IPS DF 6.9 (cell line): ENCODE data around the gene PABPN1L.

Experiments
- DNase-seq: peaks from one replicate; pipeline ENCODE4 v3.0.0-alpha.2; 2013; ENCODE audit warnings: low read depth, low spot score
- H3K27ac ChIP-seq: one replicate; pipeline ENCODE4 v1.5.1; 2013; ENCODE audit warnings: low read length, control low read depth
- H3K27me3 ChIP-seq: 2 replicates; pipeline ENCODE4 v1.6.1; 2013; ENCODE audit warnings: mild to moderate bottlenecking, low read length; ENCODE audit not compliant: control insufficient read depth, insufficient read depth
- H3K36me3 ChIP-seq: 2 replicates; pipeline ENCODE4 v1.6.1; 2013; ENCODE audit warnings: low read length; ENCODE audit not compliant: control insufficient read depth, insufficient read depth
- H3K4me1 ChIP-seq: 2 replicates; pipeline ENCODE4 v1.6.1; 2013; ENCODE audit warnings: low read length; ENCODE audit not compliant: control insufficient read depth, insufficient read depth
- H3K4me3 ChIP-seq: 2 replicates; pipeline ENCODE4 v1.5.1; 2013; ENCODE audit warnings: mild to moderate bottlenecking, low read length
- H3K9me3 ChIP-seq: 2 replicates; pipeline ENCODE4 v1.6.1; 2013; ENCODE audit warnings: low read length, inconsistent platforms; ENCODE audit not compliant: control insufficient read depth, insufficient read depth
- WGBS: extraction: QIAGEN DNeasy Blood & Tissue Kit; methylation state at CpG from one replicate; pipeline ENCODE4 v1.1.7; 2013; ENCODE audit warnings: mixed read lengths, missing lambda C conversion rate; ENCODE audit not compliant: insufficient read length, insufficient coverage; 5-methylcytosine and 5-hydroxymethylcytosine counted together

The PABPN1L gene

GRCh38 chr16:88819126-88819525, 47.3 kb downstream of the PABPN1L start:
- no peaks in the 10 kb centered on the region for H3K4me1 ChIP-seq
- H3K9me3 ChIP-seq: no peaks in the 10 kb centered on the region
- no peak overlapping the region for H3K4me3 ChIP-seq
- no peak for DNase-seq
- no peaks in the 10 kb centered on the region for H3K27me3 ChIP-seq
- H3K36me3 ChIP-seq: no peaks in the 10 kb centered on the region; the same call in 1 of the 2 replicates
- no peak overlapping the region for H3K27ac ChIP-seq
- no CpG with 5 or more reads among the region's 16 CpGs for WGBS

GRCh38 chr16:88818575-88818874, 47.9 kb downstream of the PABPN1L start:
- Histone ChIP-seq H3K9me3 (no peaks in the 10 kb centered on the region), H3K27me3 (no peaks in the 10 kb centered on the region), H3K36me3 (no peaks in the 10 kb centered on the region; the same call in 1 of the 2 replicates), H3K4me3 (no peak overlapping the region), H3K4me1 (no peaks in the 10 kb centered on the region), H3K27ac (no peak overlapping the region)
- no CpG with 5 or more reads among the region's 18 CpGs for WGBS
- DNase-seq: no peak

GRCh38 chr16:88817785-88818574, 48.5 kb downstream of the PABPN1L start:
- no peak overlapping the region for H3K4me3 ChIP-seq
- DNase-seq: no peak
- no peaks in the 10 kb centered on the region; the same call in 1 of the 2 replicates for H3K36me3 ChIP-seq
- no peaks in the 10 kb centered on the region for H3K4me1 ChIP-seq
- H3K27ac ChIP-seq: no peak overlapping the region
- no peaks in the 10 kb centered on the region for H3K27me3 ChIP-seq
- no CpG with 5 or more reads among the region's 40 CpGs for WGBS
- H3K9me3 ChIP-seq: no peaks in the 10 kb centered on the region

- Histone ChIP-seq H3K4me1 (no peaks in the 10 kb centered on the region), H3K4me3 (no peak overlapping the region), H3K27me3 (no peaks in the 10 kb centered on the region), H3K27ac (no peak overlapping the region), H3K9me3 (no peaks in the 10 kb centered on the region), H3K36me3 (no peaks in the 10 kb centered on the region; the same call in 1 of the 2 replicates)
- no CpG with 5 or more reads among the region's 41 CpGs for WGBS
- no peak for DNase-seq
Observed at GRCh38 chr16:88816736-88817535, 49.5 kb downstream of the PABPN1L start.

- no peak for DNase-seq
- H3K4me3 ChIP-seq: no peak overlapping the region
- no peaks in the 10 kb centered on the region for H3K36me3 ChIP-seq
- H3K9me3 ChIP-seq: no peaks in the 10 kb centered on the region
- no peak overlapping the region for H3K27ac ChIP-seq
- no CpG with 5 or more reads among the region's 19 CpGs for whole genome bisulfite sequencing
- no peaks in the 10 kb centered on the region for H3K4me1 ChIP-seq
- H3K27me3 ChIP-seq: no peaks in the 10 kb centered on the region
Observed at GRCh38 chr16:88815901-88816589, 50.4 kb downstream of the PABPN1L start.

GRCh38 chr16:88815227-88815626, 51.2 kb downstream of the PABPN1L start:
- Histone ChIP-seq H3K36me3 (no peaks in the 10 kb centered on the region; the same call in 1 of the 2 replicates), H3K9me3 (no peaks in the 10 kb centered on the region), H3K27me3 (no peaks in the 10 kb centered on the region), H3K27ac (no peak overlapping the region), H3K4me1 (peaks cover under 1% of the 10 kb centered on the region; the same call in 1 of the 2 replicates), H3K4me3 (no peak overlapping the region)
- DNase-seq: no peak
- WGBS: no CpG with 5 or more reads among the region's 10 CpGs

- peaks cover 11% of the 10 kb centered on the region for H3K36me3 ChIP-seq
- H3K27me3 ChIP-seq: no peaks in the 10 kb centered on the region
- no peaks in the 10 kb centered on the region for H3K9me3 ChIP-seq
- H3K4me3 ChIP-seq: no peak overlapping the region
- peaks cover 3% of the 10 kb centered on the region; the same call in 1 of the 2 replicates for H3K4me1 ChIP-seq
- no CpG with 5 or more reads among the region's 13 CpGs for WGBS
- no peak for DNase-seq
- no peak overlapping the region for H3K27ac ChIP-seq
Observed at GRCh38 chr16:88814144-88814502, 52.3 kb downstream of the PABPN1L start.
